ENCODE results near the gene SPECC1.
"Not testable (repeated sequence)": the region's sequence is repeated elsewhere in the genome, so short reads cannot be mapped to it uniquely, and the experiment has no call there.

The SPECC1 gene

GRCh38 chr17:20028443-20028842 lies 19.3 kb downstream of the SPECC1 start:
- TF ChIP-seq, protein P1, sequence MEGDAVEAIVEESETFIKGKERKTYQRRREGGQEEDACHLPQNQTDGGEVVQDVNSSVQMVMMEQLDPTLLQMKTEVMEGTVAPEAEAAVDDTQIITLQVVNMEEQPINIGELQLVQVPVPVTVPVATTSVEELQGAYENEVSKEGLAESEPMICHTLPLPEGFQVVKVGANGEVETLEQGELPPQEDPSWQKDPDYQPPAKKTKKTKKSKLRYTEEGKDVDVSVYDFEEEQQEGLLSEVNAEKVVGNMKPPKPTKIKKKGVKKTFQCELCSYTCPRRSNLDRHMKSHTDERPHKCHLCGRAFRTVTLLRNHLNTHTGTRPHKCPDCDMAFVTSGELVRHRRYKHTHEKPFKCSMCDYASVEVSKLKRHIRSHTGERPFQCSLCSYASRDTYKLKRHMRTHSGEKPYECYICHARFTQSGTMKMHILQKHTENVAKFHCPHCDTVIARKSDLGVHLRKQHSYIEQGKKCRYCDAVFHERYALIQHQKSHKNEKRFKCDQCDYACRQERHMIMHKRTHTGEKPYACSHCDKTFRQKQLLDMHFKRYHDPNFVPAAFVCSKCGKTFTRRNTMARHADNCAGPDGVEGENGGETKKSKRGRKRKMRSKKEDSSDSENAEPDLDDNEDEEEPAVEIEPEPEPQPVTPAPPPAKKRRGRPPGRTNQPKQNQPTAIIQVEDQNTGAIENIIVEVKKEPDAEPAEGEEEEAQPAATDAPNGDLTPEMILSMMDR (IDR thresholded peaks at IDR 0.05; ENCODE audit: unreplicated experiment in 3 of 3), result no peak
- no peaks in the 10 kb centered on the region for H3K27me3 Mint-ChIP-seq (ENCODE audit: low read depth)
- H3K4me3 Mint-ChIP-seq, result no peak overlapping the region
- H3K27ac Mint-ChIP-seq, result no peak overlapping the region
- no peaks in the 10 kb centered on the region for H3K36me3 Mint-ChIP-seq (ENCODE audit: low read depth)
- H3K4me1 Mint-ChIP-seq, result no peaks in the 10 kb centered on the region
- no peaks in the 10 kb centered on the region for H3K9me3 Mint-ChIP-seq

DNA sequence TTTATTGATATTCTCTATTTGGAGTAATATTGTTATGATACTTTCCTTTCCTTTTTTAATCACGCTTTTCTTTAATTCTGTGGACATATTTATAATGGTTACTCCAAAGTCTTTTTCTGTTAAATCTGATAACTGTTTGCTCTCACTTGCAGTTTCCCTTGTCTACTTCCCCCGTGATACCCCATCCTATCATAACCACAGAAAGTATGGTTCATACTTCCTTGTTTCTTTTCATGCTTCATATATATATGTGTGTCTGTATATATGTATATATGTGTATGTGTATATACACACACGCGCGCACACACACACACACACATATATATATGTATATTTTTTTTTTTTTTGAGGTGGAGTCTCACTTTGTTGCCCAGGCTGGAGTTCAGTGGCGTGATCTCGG lies 23.5 kb downstream of the SPECC1 start:
- TF ChIP-seq, protein P1 (IDR thresholded peaks at IDR 0.05; ENCODE audit: unreplicated experiment in 3 of 3), result no peak
- no peaks in the 10 kb centered on the region for H3K9me3 Mint-ChIP-seq
- no peaks in the 10 kb centered on the region for H3K4me1 Mint-ChIP-seq
- H3K4me3 Mint-ChIP-seq, result no peak overlapping the region
- H3K27ac Mint-ChIP-seq, result no peak overlapping the region
- H3K36me3 Mint-ChIP-seq (ENCODE audit: low read depth), result no peaks in the 10 kb centered on the region
- H3K27me3 Mint-ChIP-seq (ENCODE audit: low read depth), result no peaks in the 10 kb centered on the region

DNA sequence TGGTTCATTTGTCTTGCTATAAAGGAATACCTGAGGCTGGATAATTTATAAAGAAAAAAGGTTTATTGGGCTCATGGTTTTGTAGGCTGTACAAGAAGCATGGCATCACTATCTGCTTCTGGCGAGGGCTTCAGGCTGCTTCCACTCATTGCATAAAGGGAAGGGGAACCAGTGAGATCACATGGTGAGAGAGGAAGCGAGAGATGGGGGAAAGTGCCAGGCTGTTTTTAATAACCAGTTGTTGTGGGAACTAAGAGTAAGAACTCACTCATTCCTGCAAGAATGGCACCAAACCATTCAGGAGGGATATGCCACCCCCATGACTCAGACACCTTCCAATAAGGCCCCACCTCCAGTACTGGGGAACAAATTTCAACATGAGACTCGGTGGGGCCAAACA lies 24.3 kb downstream of the SPECC1 start:
- H3K4me1 Mint-ChIP-seq, result no peaks in the 10 kb centered on the region
- no peaks in the 10 kb centered on the region for H3K9me3 Mint-ChIP-seq
- H3K36me3 Mint-ChIP-seq (ENCODE audit: low read depth), result no peaks in the 10 kb centered on the region
- H3K27me3 Mint-ChIP-seq (ENCODE audit: low read depth), result no peaks in the 10 kb centered on the region
- no peak overlapping the region for H3K27ac Mint-ChIP-seq
- H3K4me3 Mint-ChIP-seq, result no peak overlapping the region
- TF ChIP-seq, protein P1 (IDR thresholded peaks at IDR 0.05; ENCODE audit: unreplicated experiment in 3 of 3), result no peak

DNA sequence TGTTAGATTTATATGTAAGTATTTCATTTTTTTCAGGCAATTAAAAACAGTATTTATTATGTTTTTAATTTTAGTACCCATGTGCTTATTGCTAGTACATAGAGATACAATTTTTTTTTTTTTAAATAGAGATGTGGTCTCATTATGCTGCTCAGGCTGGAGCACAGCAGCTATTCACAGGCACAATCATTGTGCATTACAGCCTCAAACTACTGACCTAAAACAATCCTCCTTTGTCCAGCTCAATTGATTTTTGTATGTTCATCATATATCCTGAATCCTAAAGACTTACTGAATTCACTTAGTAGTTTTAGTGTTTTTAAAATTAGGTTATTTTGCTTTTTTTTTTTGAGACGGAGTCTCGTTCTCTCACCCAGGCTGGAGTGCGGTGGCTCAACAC lies 26.3 kb downstream of the SPECC1 start:
- TF ChIP-seq, protein P1 (IDR thresholded peaks at IDR 0.05; ENCODE audit: unreplicated experiment in 3 of 3), result no peak
- no peak overlapping the region for H3K4me3 Mint-ChIP-seq
- peaks cover 7% of the 10 kb centered on the region for H3K27me3 Mint-ChIP-seq (ENCODE audit: low read depth)
- H3K9me3 Mint-ChIP-seq, result no peaks in the 10 kb centered on the region
- no peaks in the 10 kb centered on the region for H3K4me1 Mint-ChIP-seq
- no peaks in the 10 kb centered on the region for H3K36me3 Mint-ChIP-seq (ENCODE audit: low read depth)
- H3K27ac Mint-ChIP-seq, result no peak overlapping the region

- H3K27me3 Mint-ChIP-seq (ENCODE audit: low read depth); H3K36me3 Mint-ChIP-seq (ENCODE audit: low read depth); H3K27ac Mint-ChIP-seq; H3K4me3 Mint-ChIP-seq; H3K4me1 Mint-ChIP-seq; H3K9me3 Mint-ChIP-seq: not testable (repeated sequence)
Measured at GRCh38 chr17:20037286-20037685, 28.1 kb downstream of the SPECC1 start.

- Mint-ChIP-seq H3K9me3 (no peaks in the 10 kb centered on the region), H3K27ac (no peak overlapping the region), H3K4me3 (no peak overlapping the region), H3K27me3 (ENCODE audit: low read depth) (peaks cover 7% of the 10 kb centered on the region), H3K36me3 (ENCODE audit: low read depth) (no peaks in the 10 kb centered on the region), H3K4me1 (no peaks in the 10 kb centered on the region)
- TF ChIP-seq, protein P1 (IDR thresholded peaks at IDR 0.05; ENCODE audit: unreplicated experiment in 3 of 3), result no peak
Measured at GRCh38 chr17:20039037-20039436, 29.9 kb downstream of the SPECC1 start.
